K562 (cell line): ENCODE results near the gene TMSB4X. TPM values are rescaled to one million over a fixed set of nuclear protein-coding genes. Genes with fewer than 3 reads are reported as not detected.

ENCODE experiments used
- DMBX1 ChIP-seq: fragments of 250-450 bp; sonication (Bioruptor Pico); IDR thresholded peaks from 2 replicates; pipeline ENCODE4 v1.8.0; 2022; ENCODE audit warnings: inconsistent platforms, mild to moderate bottlenecking, moderate library complexity, borderline replicate concordance
- EP300 ChIP-seq: IDR thresholded peaks from 2 replicates; pipeline ENCODE4 v1.6.1; 2012; ENCODE audit warnings: low read length, improper control_type of control experiment
- FOSL1 ChIP-seq: fragments of 200-800 bp; sonication (Bioruptor generic); conservative IDR thresholded peaks from 2 replicates; pipeline ENCODE4 v1.6.1; 2016; ENCODE audit warnings: missing genetic modification characterization, missing compliant biosample characterization
- IFI16 ChIP-seq: fragments of 250-450 bp; sonication (Bioruptor Pico); IDR thresholded peaks from 2 replicates; pipeline ENCODE4 v2.1.2; 2022; ENCODE audit warnings: mild to moderate bottlenecking, inconsistent platforms
- KDM1A ChIP-seq, 2 experiments: fragments of 450-650 bp; IDR thresholded peaks; 2 replicates each; pipeline ENCODE4 v1.6.1; 2016; ENCODE audit warnings: mild to moderate bottlenecking in 2 of 2
- KLF10 ChIP-seq: fragments of 250-450 bp; sonication (Bioruptor Pico); IDR thresholded peaks from 2 replicates; pipeline ENCODE4 v1.6.1; 2021; ENCODE audit warnings: matching md5 sums
- PHF20 ChIP-seq: fragments of 450-650 bp; IDR thresholded peaks from 2 replicates; pipeline ENCODE4 v1.6.1; 2018; ENCODE audit not compliant: partially characterized antibody
- SMARCC2 ChIP-seq: fragments of 450-650 bp; IDR thresholded peaks from 2 replicates; pipeline ENCODE4 v1.6.1; 2017; ENCODE audit warnings: antibody characterized with exemption, moderate library complexity, mild to moderate bottlenecking, low read depth
- TEAD4 ChIP-seq, 2 experiments: sonication (generic) in 1 of 2; formaldehyde crosslinking in 1 of 2; IDR thresholded peaks; 2 replicates each; pipeline versions ENCODE4 v1.6.1 to v1.8.0; 2012 to 2022; ENCODE audit warnings: borderline replicate concordance in 1 of 2, inconsistent platforms in 1 of 2, low read length in 1 of 2, mild to moderate bottlenecking in 1 of 2, missing genetic modification reagents in 1 of 2
- XRCC3 ChIP-seq: fragments of 450-650 bp; IDR thresholded peaks from 2 replicates; pipeline ENCODE4 v1.6.1; 2017; ENCODE audit warnings: mild to moderate bottlenecking, moderate library complexity
- ZNF197 ChIP-seq: fragments of 200-800 bp; sonication (Bioruptor generic); IDR thresholded peaks from 2 replicates; pipeline ENCODE4 v1.6.1; 2016; ENCODE audit warnings: low read depth, missing genetic modification characterization, missing compliant biosample characterization
- ZNF551 ChIP-seq: fragments of 250-450 bp; sonication (Bioruptor Pico); IDR thresholded peaks from 2 replicates; pipeline ENCODE4 v1.5.0; 2021; ENCODE audit warnings: mild to moderate bottlenecking, moderate library complexity
- polyA plus RNA-seq, 8 experiments: library from polyadenylated mRNA; depleted of rRNA in 4 of 8; stranded (reverse) in 5 of 8; unstranded in 3 of 8; fragments of >200 nt; fragmentation: Nextera tagmentation in 2 of 8; fragmentation: Illumina TruSeq in 1 of 8; extraction: Ambion mirVana in 2 of 8; extraction: Trizol in 1 of 8; gene quantifications; 2 replicates each; pipeline versions ENCODE4 v1.2.1 to v1.2.3, GENCODE V29; 2011 to 2014; ENCODE audit warnings: inconsistent platforms in 1 of 8, missing spikeins in 1 of 8
- total RNA-seq, 7 experiments: library from RNA; depleted of rRNA in 6 of 7; stranded (reverse); fragments of >200 nt in 6 of 7; fragmentation: Illumina TruSeq in 2 of 7; extraction: Trizol in 2 of 7; gene quantifications; 2 replicates each; pipeline versions ENCODE4 v1.2.1 to v1.2.3, GENCODE V29; 2011 to 2021; ENCODE audit warnings: low replicate concordance in 1 of 7
- TF ChIP-seq, protein P1 (sequence below), 2 experiments: fragments of 450-650 bp; conservative IDR thresholded peaks; 2 replicates each; pipeline ENCODE4 v1.6.1; 2017; ENCODE audit warnings: mild to moderate bottlenecking in 2 of 2, moderate library complexity in 2 of 2
- TF ChIP-seq, protein P2 (sequence below): sonication (generic); formaldehyde crosslinking; IDR thresholded peaks from 2 replicates; pipeline ENCODE4 v1.9.0; 2022; ENCODE audit warnings: mild to moderate bottlenecking, missing genetic modification reagents
- TF ChIP-seq, protein P3 (sequence below): fragments of 450-650 bp; formaldehyde crosslinking; conservative IDR thresholded peaks from 2 replicates; pipeline ENCODE4 v1.4.0; 2022; ENCODE audit warnings: mild to moderate bottlenecking, missing genetic modification characterization
- TF ChIP-seq, protein P4 (sequence below): fragments of 250-450 bp; sonication (Bioruptor Pico); IDR thresholded peaks from 2 replicates; pipeline ENCODE4 v1.4.0; 2020; ENCODE audit warnings: borderline replicate concordance
- TF ChIP-seq, protein P5 (sequence below): sonication (generic); formaldehyde crosslinking; IDR thresholded peaks from 2 replicates; pipeline ENCODE4 v1.4.0; 2020; ENCODE audit warnings: mild to moderate bottlenecking, missing genetic modification reagents
- TF ChIP-seq, protein P6 (sequence below): fragments of 250-450 bp; sonication (Bioruptor Pico); IDR thresholded peaks from 2 replicates; pipeline ENCODE4 v1.5.0; 2022; ENCODE audit warnings: mild to moderate bottlenecking

TMSB4X gene
- total and polyA plus RNA-seq, 9 of the 15 experiments (the other 6 are each of a cell fraction or from before 2014, with no cell fraction given), result 1,035 to 2,035 (median 1,529) TPM

DNA sequence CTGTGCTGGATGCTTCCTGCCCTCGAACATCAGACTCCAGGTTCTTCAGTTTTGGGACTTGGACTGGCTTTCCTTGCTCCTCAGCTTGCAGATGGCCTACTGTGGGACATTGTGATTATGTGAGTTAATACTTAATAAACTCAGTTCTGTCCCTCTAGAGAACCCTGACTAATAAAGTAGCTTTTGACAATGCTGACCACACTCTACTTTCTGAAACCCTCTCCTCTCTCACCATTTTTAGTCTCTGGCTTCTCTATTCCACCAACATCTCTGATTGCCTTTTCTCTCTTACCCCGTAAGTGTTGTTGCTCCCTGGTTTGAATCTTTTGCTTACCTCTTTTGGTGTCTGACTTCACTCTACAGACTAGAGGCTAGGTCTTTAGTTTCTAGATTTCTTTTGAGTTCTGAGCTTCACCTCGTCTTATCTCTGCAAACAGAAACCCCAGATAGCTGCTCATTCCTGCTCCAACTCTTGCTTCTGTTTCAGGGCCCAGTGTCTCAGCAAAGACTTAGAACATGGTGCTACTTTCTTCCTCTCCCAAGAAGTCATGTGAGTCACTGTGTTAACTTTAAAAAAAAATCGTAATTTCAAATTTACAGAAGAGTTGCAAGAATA, 11.4 kb downstream of the TMSB4X start (continued):
- TF ChIP-seq, protein P1, sequence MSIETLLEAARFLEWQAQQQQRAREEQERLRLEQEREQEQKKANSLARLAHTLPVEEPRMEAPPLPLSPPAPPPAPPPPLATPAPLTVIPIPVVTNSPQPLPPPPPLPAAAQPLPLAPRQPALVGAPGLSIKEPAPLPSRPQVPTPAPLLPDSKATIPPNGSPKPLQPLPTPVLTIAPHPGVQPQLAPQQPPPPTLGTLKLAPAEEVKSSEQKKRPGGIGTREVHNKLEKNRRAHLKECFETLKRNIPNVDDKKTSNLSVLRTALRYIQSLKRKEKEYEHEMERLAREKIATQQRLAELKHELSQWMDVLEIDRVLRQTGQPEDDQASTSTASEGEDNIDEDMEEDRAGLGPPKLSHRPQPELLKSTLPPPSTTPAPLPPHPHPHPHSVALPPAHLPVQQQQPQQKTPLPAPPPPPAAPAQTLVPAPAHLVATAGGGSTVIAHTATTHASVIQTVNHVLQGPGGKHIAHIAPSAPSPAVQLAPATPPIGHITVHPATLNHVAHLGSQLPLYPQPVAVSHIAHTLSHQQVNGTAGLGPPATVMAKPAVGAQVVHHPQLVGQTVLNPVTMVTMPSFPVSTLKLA (conservative IDR thresholded peaks at IDR 0.05), result no peak
- TF ChIP-seq ZNF551 (CRISPR knock-in tag) (no peak), SMARCC2 (0 out of 2 replicates have a peak, but pooled peaks have one; percentile 34), IFI16 (CRISPR knock-in tag) (no peak), TEAD4 (IDR thresholded peaks at IDR 0.05; ENCODE audit: low read length) (peak; percentile 58), TEAD4 (CRISPR knock-in tag; IDR thresholded peaks at IDR 0.05; ENCODE audit: borderline replicate concordance) (no peak), XRCC3 (no peak), EP300 (peak; percentile 17; the same call in 1 of the 2 replicates), KDM1A (IDR thresholded peaks at IDR 0.05) (no peak), KLF10 (no peak), DMBX1 (CRISPR knock-in tag) (no peak), FOSL1 (tag) (peak; percentile 22; the same call in 1 of the 2 replicates), PHF20 (no peak), ZNF197 (CRISPR knock-in tag) (no peak)
- TF ChIP-seq, protein P2, sequence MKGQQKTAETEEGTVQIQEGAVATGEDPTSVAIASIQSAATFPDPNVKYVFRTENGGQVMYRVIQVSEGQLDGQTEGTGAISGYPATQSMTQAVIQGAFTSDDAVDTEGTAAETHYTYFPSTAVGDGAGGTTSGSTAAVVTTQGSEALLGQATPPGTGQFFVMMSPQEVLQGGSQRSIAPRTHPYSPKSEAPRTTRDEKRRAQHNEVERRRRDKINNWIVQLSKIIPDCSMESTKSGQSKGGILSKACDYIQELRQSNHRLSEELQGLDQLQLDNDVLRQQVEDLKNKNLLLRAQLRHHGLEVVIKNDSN (CRISPR knock-in tag), result no peak
- TF ChIP-seq, protein P3, sequence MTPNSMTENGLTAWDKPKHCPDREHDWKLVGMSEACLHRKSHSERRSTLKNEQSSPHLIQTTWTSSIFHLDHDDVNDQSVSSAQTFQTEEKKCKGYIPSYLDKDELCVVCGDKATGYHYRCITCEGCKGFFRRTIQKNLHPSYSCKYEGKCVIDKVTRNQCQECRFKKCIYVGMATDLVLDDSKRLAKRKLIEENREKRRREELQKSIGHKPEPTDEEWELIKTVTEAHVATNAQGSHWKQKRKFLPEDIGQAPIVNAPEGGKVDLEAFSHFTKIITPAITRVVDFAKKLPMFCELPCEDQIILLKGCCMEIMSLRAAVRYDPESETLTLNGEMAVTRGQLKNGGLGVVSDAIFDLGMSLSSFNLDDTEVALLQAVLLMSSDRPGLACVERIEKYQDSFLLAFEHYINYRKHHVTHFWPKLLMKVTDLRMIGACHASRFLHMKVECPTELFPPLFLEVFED, result no peak
- TF ChIP-seq, protein P4, sequence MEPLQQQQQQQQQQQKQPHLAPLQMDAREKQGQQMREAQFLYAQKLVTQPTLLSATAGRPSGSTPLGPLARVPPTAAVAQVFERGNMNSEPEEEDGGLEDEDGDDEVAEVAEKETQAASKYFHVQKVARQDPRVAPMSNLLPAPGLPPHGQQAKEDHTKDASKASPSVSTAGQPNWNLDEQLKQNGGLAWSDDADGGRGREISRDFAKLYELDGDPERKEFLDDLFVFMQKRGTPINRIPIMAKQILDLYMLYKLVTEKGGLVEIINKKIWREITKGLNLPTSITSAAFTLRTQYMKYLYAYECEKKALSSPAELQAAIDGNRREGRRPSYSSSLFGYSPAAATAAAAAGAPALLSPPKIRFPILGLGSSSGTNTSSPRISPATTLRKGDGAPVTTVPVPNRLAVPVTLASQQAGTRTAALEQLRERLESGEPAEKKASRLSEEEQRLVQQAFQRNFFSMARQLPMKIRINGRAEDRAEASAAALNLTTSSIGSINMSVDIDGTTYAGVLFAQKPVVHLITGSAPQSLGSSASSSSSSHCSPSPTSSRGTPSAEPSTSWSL (CRISPR knock-in tag), result no peak
- TF ChIP-seq, protein P5, sequence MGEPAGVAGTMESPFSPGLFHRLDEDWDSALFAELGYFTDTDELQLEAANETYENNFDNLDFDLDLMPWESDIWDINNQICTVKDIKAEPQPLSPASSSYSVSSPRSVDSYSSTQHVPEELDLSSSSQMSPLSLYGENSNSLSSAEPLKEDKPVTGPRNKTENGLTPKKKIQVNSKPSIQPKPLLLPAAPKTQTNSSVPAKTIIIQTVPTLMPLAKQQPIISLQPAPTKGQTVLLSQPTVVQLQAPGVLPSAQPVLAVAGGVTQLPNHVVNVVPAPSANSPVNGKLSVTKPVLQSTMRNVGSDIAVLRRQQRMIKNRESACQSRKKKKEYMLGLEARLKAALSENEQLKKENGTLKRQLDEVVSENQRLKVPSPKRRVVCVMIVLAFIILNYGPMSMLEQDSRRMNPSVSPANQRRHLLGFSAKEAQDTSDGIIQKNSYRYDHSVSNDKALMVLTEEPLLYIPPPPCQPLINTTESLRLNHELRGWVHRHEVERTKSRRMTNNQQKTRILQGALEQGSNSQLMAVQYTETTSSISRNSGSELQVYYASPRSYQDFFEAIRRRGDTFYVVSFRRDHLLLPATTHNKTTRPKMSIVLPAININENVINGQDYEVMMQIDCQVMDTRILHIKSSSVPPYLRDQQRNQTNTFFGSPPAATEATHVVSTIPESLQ (CRISPR knock-in tag), result no peak
- TF ChIP-seq, protein P6, sequence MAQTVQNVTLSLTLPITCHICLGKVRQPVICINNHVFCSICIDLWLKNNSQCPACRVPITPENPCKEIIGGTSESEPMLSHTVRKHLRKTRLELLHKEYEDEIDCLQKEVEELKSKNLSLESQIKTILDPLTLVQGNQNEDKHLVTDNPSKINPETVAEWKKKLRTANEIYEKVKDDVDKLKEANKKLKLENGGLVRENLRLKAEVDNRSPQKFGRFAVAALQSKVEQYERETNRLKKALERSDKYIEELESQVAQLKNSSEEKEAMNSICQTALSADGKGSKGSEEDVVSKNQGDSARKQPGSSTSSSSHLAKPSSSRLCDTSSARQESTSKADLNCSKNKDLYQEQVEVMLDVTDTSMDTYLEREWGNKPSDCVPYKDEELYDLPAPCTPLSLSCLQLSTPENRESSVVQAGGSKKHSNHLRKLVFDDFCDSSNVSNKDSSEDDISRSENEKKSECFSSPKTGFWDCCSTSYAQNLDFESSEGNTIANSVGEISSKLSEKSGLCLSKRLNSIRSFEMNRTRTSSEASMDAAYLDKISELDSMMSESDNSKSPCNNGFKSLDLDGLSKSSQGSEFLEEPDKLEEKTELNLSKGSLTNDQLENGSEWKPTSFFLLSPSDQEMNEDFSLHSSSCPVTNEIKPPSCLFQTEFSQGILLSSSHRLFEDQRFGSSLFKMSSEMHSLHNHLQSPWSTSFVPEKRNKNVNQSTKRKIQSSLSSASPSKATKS (CRISPR knock-in tag), result no peak
